ENCODE measurements around the gene PRKN.

The PRKN gene

GRCh38 chr6:162671580-162672165 is 55.9 kb downstream of the PRKN start:
- FAIRE-seq, result peak; percentile 52

GRCh38 chr6:162670345-162670744 is 57.2 kb downstream of the PRKN start:
- no peak for FAIRE-seq

DNA sequence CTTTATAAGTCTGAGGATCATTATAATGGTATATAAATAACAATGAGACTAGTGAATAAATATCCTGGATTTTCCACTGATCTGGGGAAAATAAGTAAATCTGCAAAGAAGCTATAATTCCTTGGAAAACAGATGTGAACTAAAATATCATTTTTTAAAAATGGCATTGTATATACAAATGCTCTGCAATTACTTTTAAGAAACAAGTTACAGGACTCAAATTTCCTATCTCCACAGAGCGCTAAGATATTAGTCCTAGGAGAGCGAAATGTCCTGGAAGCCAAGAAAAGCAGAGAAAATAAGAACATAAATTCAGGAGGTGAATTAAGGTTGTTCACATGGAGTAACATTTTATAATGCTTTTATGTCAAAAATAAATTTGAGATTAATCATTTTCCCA is 61.3 kb downstream of the PRKN start:
- FAIRE-seq, result no peak

DNA sequence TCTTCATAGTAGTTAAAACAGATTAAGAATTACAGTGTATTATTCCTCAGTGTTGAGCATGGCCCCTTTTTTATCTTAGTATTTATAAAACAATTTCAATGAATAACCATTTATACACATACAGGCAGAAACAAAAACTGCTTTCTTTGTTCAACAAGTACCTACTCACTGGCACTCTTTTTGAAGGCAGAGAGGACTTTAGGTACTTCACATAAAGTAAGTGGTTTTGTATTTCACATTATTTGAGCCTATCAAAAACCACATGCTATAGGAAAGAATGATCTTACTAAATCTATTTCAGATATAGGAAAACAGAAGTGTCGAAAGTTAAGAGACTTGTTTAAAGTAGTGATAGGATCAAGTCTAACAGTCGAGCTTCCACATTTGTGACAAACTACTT is 73.8 kb downstream of the PRKN start:
- FAIRE-seq, result no peak

DNA sequence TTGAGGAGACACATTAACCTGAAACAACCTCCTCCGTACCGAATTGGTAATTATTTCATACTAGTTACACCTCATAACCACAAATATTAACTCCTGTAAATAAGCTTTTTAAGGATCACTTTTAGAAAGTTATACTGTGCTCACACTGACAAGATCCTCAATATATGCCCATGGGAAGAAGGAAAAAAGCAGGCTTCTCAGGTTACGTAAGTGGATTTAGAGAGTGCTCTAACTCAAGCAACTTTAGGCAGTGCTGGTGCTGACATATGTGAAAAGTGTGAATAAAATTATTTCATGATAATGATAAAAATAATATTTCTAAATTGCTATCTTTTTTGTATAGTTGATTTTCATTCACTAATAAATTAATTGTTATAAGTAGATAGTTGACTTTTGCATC is 76.1 kb downstream of the PRKN start:
- no peak for FAIRE-seq

GRCh38 chr6:162649271-162649670 is 78.3 kb downstream of the PRKN start:
- FAIRE-seq, result no peak

DNA sequence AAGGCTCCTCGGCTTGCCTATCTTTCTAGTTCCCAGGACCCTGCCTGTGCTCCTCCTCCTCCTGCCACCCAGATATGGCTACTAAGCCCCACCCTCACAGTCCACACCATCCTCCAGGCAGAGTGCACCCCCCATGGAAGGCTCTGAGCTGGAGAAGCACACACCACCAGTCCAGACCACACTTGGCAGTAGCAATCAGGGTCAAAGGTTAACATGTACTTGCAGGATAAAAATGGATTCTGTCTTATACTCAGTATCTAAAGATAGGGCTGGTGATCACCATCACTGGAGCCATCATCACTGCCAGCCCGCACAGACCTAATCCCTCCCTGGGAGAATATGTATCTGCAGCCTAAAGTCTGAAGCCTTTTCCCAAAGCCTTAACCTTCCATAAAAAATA is 83.4 kb downstream of the PRKN start:
- no peak for FAIRE-seq

DNA sequence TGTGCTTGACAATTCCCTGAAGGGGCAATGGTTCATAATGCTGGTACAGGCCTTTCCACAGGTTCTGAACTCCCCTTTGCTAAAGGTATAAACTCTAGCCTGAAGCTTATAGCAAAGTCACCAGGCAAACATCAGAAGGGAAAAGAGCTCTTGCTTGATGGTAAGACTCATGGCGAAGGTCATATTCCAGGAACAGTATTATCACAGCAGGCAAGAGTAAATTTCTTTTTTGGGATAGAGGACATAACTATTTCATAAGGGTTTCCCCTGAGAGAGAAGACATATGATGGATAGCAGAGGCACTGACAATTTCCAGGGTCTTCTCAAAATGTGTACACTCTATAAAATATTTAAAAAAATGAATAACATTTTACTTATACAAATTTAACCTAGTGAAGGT is 86.8 kb downstream of the PRKN start:
- FAIRE-seq, result no peak

DNA sequence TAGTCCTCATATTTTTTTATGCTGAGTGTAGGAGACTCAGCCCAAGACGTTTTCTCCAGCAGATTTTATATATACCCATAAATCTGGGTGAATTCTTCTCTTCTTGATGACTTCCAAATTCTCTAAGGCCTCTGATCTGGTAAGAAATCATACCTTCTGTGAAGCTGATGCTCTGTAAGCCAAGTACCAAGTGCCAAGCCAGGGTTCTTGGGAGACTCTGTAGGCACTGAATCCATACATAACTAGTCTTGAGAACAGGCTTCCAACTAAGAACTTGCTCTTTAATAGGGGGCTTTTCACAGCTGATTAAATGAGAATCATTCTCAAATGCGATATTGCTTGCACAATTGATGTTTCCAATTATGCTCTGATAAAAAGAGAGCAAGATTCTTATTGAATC is 87.6 kb downstream of the PRKN start:
- no peak for FAIRE-seq

GRCh38 chr6:162638931-162639574 is 88.5 kb downstream of the PRKN start:
- FAIRE-seq, result no peak

DNA sequence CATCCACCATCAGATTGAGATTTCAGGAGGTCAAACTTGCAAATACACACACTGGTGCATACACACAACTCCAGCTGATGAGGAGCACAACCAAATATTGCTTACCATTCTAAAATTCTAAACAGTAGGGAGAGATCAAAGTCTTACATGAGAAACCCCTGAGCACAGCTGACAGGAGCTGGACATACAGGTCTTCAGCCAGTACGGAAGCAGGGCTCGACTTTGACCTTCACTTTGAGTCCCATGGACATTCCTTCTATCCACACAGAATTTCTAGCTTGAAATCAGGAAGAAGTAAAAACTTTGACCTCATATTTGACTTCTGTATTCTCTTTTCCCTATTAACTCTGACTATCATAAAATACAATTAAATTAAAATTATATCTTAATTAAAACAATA is 90.2 kb downstream of the PRKN start:
- no peak for FAIRE-seq

GRCh38 chr6:162636167-162636566 is 91.4 kb downstream of the PRKN start:
- no peak for FAIRE-seq

GRCh38 chr6:162631546-162631945 is 96.0 kb downstream of the PRKN start:
- FAIRE-seq, result no peak

DNA sequence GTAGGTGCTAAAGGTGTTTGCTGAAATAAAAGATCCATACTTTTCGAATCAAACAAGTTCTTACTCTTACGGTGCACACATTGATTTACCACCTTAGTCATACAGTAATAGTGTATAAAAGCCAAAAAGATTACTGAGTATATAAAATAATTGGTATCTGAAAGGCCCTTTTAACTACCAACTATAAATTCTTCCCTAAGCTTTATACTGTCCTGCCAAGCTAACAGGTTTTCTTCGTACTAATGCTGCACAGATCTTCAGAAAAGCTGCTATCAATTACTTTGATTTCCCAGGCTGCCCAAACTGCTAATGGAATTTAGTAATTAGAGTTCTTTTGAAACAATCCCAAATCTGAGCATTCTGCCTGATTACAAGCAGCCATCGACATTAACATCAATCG is 97.5 kb downstream of the PRKN start:
- no peak for FAIRE-seq

DNA sequence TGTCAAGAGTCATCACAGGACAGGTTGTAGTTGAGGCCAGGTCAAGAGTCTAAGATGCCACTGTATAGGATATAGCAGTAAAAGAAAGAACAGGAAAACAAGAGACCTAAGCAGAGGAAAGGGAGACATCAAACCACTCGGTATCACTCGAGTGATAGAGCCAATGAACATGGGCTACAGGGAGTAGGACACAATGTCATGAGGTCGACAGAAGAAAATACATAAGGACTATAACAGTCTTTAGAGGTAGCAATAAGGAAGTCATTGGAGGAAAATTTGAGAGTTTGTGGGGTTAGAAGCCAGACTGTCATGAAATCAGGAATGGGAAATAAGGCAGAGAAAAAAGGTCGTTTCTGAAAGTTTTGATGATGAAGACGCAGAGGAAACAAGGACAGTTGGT is 99.7 kb downstream of the PRKN start:
- FAIRE-seq, result no peak

GRCh38 chr6:162627362-162627761 is 100.2 kb downstream of the PRKN start:
- no peak for FAIRE-seq

DNA sequence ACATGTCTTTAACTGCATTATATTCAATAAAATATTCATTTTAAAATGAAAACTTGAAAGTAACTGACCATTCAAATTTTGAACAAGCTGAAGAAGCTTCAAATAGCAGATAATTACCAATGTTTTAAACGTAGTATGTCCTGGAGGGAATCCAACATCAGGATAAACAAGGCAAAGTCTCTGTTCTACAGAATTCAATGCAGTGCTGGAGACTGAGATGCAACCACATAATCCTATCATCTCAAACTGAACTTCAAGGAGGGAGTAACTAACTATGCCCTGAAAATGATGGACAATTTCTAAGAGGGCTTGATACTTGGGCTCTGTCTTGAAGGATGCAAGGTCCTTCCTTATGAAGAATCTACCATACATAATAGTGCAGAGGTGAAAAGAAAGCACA is 100.7 kb downstream of the PRKN start:
- no peak for FAIRE-seq

- FAIRE-seq, result no peak
Observed at GRCh38 chr6:162625846-162626540, 101.6 kb downstream of the PRKN start.

- no peak for FAIRE-seq
Observed at GRCh38 chr6:162622572-162622971, 105.0 kb downstream of the PRKN start.

GRCh38 chr6:162621246-162621645 is 106.3 kb downstream of the PRKN start:
- FAIRE-seq, result no peak

DNA sequence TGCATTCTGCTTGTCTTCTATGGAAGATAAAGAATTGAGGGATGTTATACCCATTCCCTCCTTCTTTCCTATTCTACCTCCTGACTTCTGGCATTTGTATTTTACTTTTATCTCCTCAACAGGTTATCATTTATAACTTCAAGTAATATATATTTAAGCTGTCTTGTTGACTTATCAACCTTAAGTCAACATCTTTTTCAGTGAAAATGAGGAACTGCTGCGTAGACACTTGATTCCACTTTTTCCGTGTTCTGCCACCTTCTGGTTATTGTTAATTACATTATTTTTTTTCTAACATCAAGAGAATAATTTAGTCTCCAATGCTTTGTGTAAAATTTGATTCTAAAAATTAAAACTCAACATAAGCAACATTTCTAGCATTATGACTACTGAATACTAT is 107.5 kb downstream of the PRKN start:
- no peak for FAIRE-seq

DNA sequence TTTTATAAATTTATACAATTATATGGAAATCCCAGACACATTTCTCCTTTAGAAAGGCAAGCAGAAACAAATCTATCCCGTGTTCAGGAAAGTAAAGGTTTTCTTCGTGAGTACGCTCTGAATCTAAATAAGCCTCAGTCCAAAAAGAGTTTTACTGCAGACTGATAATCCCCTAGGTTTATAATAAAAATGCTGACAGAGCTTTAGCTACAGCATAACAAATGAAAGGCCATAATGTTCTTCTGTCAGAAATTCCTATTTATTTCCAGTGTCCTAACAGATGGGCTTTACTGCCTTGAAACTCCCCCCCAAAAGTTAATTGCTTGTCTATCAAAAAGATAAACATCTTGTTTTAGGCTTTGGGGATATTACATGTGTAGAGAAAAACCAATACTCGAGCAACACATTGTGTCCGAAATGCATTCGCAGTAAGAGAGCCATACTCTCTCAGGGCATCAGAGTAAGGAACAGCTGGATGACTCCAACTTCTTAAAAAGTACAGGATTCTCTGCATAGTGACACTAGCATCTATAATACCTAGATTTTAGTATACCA is 109.0 kb downstream of the PRKN start:
- no peak for FAIRE-seq

GRCh38 chr6:162615016-162615705 is 112.4 kb downstream of the PRKN start:
- FAIRE-seq, result no peak

GRCh38 chr6:162613310-162613709 is 114.3 kb downstream of the PRKN start:
- FAIRE-seq, result no peak

Data from A204.1 (cell line).